Astrocyte of the spinal cord (primary cell): ENCODE results near the gene MACF1.
"Not testable (repeated sequence)": the region's sequence is repeated elsewhere in the genome, so short reads cannot be mapped to it uniquely, and the experiment has no call there.

Source experiments
- DNase-seq: peaks from one replicate; pipeline ENCODE4 v3.0.0; 2011; ENCODE audit warnings: low read depth, low spot score
- H3K4me3 ChIP-seq: 2 replicates; pipeline ENCODE4 v1.5.1; 2011; ENCODE audit warnings: low read depth, mild to moderate bottlenecking, low read length, moderate library complexity
- in situ Hi-C: cut with HindIII; loops from 2 replicates; pipeline ENCODE4 v1.10.0; 2017; ENCODE audit warnings: low sequenced_read_pairs
- TF ChIP-seq, protein P1 (sequence below): IDR thresholded peaks from 2 replicates; pipeline ENCODE4 v1.5.1; 2012; ENCODE audit warnings: low read depth, mild to moderate bottlenecking, low read length, inconsistent platforms

The MACF1 gene

DNA sequence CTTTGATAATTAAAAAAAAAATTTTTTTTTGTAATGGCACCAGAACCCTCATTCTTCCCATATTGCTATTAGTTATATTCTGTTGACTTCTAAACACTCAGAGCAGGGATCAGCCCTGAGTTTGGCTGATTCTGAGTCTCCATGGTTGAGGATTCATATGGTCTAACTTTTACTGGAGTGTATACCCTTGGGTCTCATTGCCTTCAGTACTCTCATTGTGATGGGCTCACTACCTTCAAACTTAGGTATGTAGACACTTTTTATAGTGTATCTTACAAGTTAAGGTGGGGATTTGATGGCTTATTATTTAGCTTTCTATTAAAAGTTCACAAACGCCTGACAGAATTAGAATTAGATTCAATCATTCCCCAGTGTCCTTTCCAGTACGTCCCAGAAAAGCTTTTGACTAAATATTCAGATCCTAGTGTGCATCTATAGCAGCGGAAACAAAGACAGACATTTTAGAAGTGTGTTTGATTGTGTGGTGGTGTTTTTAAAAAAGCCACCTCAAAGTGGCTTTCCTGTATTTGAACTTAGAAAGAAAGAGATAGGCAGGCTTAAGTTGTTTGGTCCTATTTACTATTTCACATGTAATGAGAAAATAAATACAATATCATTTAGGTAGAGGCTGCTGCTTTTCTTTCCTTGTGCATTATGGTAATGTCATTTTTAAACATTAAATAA is 1.4 kb downstream of the MACF1 start:
- TF ChIP-seq, protein P1, sequence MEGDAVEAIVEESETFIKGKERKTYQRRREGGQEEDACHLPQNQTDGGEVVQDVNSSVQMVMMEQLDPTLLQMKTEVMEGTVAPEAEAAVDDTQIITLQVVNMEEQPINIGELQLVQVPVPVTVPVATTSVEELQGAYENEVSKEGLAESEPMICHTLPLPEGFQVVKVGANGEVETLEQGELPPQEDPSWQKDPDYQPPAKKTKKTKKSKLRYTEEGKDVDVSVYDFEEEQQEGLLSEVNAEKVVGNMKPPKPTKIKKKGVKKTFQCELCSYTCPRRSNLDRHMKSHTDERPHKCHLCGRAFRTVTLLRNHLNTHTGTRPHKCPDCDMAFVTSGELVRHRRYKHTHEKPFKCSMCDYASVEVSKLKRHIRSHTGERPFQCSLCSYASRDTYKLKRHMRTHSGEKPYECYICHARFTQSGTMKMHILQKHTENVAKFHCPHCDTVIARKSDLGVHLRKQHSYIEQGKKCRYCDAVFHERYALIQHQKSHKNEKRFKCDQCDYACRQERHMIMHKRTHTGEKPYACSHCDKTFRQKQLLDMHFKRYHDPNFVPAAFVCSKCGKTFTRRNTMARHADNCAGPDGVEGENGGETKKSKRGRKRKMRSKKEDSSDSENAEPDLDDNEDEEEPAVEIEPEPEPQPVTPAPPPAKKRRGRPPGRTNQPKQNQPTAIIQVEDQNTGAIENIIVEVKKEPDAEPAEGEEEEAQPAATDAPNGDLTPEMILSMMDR: no peak
- peak overlapping the region; percentile 48 for H3K4me3 ChIP-seq
- in situ Hi-C loops: no loop called here
- peak; percentile 24 for DNase-seq

DNA sequence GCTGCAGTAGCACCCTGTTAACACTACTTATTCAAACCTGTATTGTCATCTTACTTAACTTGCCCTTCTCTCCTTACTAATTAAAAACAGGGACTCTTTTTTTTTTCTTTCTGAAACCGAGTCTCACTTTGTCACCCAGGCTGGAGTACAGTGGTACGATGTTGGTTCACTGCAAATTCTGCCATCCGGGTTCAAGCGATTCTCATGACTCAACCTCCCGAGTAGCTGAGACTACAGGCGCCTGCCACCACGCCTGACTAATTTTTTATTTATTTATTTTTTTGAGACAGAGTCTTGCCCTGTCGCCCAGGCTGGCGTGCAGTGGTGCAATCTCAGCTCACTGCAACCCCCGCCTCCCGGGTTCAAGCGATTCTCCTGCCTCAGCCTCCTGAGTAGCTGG is 3.9 kb downstream of the MACF1 start:
- H3K4me3 ChIP-seq, DNase-seq, in situ Hi-C loops: not testable (repeated sequence)

DNA sequence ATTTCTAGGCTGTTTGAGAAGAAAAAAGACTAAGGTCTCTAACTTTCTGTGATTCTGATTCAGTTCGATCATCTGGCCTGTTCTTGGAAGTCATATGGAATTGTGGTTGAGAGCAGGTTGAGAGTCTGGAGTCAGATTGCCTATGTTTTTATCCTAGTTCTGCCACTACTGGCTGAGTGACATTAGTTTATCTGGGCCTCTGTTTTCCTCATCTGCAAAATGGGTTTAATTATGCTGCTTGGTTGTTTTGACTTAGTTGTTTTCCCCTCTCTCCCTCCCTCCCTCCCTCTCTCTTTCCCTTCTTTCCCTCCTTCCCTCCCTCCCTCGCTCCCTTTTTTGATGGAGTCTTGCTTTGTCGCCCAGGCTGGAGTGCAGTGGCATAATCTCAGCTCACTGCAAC is 6.2 kb downstream of the MACF1 start:
- no peak for DNase-seq
- TF ChIP-seq, protein P1: no peak
- in situ Hi-C loops: no loop called here
- no peak overlapping the region for H3K4me3 ChIP-seq

GRCh38 chr1:39212499-39212898 is 8.0 kb downstream of the MACF1 start:
- H3K4me3 ChIP-seq: no peak overlapping the region
- TF ChIP-seq, protein P1: no peak
- DNase-seq: no peak
- in situ Hi-C loops: no loop called here

GRCh38 chr1:39213511-39214002 is 9.1 kb downstream of the MACF1 start:
- no peak overlapping the region for H3K4me3 ChIP-seq
- in situ Hi-C loops: no loop called here
- TF ChIP-seq, protein P1: no peak
- peak; percentile 53 for DNase-seq

DNA sequence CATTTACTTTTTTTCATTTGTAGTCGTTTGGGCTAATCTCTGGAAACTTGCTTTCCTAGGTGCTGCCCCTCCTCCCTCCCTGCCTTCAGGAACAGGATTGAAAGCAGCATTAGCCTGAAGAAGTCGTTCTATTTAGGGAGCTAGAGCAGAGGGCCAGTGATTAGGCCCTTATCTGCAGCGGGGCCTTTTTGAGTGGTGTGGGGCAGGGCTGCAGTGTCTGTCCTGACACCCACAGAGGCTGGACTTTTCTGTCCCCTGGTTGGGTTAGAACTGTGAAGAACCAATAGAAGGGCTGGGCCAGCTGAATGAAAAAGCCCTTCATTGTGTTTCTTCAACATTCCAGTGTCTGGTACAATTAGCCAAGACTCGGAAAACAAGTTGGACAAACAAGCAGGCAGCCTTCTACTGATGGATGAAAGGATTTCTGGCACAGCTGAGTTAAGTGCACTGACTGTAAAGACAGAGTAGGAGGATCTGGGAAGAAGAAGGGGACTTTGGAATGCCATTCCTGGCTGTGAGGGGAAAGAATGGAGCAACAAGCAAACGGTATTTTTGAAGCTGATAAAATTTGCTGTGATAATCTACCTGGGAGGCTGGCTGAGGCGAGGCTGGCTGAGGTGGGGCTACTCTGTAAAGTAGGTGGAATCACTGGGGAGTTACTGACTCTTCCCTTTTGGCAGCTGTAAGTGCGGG is 9.7 kb downstream of the MACF1 start:
- DNase-seq: no peak
- TF ChIP-seq, protein P1: no peak
- no peak overlapping the region for H3K4me3 ChIP-seq

DNA sequence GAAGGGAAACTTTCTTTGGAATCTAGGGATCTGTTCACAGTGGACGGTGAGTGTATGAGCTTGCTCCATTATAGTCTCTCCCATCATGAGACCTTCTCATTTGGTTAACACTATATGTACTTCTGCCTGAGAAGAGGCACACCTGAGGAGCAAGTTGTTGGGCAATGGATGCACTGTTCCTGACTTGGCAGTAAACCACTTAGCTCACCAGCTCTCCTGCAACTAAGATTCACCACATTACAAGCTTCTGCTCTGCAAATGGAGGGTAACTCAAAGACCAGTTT is 10.2 kb downstream of the MACF1 start:
- TF ChIP-seq, protein P1: no peak
- in situ Hi-C loops: no loop called here
- DNase-seq: no peak
- H3K4me3 ChIP-seq: no peak overlapping the region

More for the DNA sequence above, 9.7 kb downstream of the MACF1 start:
- in situ Hi-C loops: no loop called here
